ENCODE measurements around the gene C1QTNF2. TPM values are rescaled to one million over a fixed set of nuclear protein-coding genes. Genes with fewer than 3 reads are reported as not detected.

C1QTNF2 gene
- total and polyA plus RNA-seq, 2 of the 4 experiments (the other 2 are of a cell fraction), result 0.72 to 1.2 TPM

DNA sequence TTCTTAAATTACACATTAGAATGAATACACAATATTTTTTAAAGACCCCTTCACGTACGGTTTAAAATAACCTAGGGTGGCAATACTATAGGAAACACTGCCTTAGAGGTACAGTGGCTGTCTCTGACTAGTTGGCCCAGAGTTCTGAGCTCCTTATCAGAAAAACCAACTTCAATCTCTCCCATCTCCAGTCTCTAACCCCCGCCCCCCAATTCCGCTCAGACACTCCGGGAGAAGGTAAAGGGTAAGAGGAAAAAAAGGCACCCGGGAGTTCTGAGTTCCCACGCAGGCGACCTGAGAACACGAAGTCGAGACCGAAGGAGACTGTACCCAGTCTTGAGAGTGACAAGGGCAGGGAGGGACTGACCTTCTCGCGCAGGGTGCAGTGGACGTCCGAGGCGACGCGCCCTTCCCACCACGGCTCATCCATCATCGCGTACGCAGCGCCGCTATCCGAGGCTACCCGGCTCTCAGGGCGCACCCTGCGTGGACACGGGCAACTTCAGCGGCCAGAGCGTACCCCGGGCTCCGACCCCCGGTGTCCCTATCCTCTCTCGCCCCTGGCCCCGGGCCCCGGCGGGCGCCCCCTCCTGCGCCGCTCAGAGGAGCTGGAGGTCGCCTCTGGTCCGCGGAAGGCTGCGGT, 58.8 kb downstream of the C1QTNF2 start:
- no peak for DNase-seq
- in situ Hi-C loops (cut with MboI; ENCODE audit: low sequenced_read_pairs) (no loop called here), dilution Hi-C loops (cut with HindIII; ENCODE audit: low sequenced_read_pairs, unreplicated experiment) (no loop called here), intact Hi-C loops (cut with micrococcal nuclease) (no loop called here)
- H3K4me3 ChIP-seq (ENCODE audit: insufficient read depth, low read depth, low read length), result peak overlapping the region; percentile 91
- no peak overlapping the region for H2BK120ac ChIP-seq (ENCODE audit: low read depth, low read length)
- H4K20me1 ChIP-seq (ENCODE audit: insufficient read depth, low read length), result no peaks in the 10 kb centered on the region
- no TSS peak for BruUV-seq (replicated peaks)
- no peak overlapping the region for H2BK20ac ChIP-seq (ENCODE audit: low read depth, low read length)
- H4K5ac ChIP-seq (ENCODE audit: low read depth, low read length), result 0 out of 2 replicates have a peak overlapping the region, but pooled peaks have one; percentile 4
- peak overlapping the region; percentile 65 to 69; a peak in 2 of 4 replicates for H4K8ac ChIP-seq (ENCODE audit: low read depth in 2 of 2, low read length in 2 of 2)
- WGBS, 2 experiments (ENCODE audit: extremely low coverage in 2 of 2, insufficient read length in 1 of 2), result 2% methylated on average over 19 of the region's 45 CpGs; no CpG with 5 or more reads in 1 of the 2 experiments
- H3K56ac ChIP-seq (ENCODE audit: extremely low read depth, insufficient read depth, low read length), result peak overlapping the region; percentile 41; the same call in 1 of the 2 replicates
- H3K18ac ChIP-seq (ENCODE audit: low read depth, low read length), result no peak overlapping the region; the same call in 1 of the 2 replicates
- H3K14ac ChIP-seq (replicated peaks; ENCODE audit: low read depth, low read length), result peak overlapping the region; percentile 48
- peak overlapping the region; percentile 19; the same call in 1 of the 2 replicates for H3K4ac ChIP-seq (ENCODE audit: low read depth, low read length)
- no peak overlapping the region; the same call in 1 of the 2 replicates for H3K27ac ChIP-seq (ENCODE audit: insufficient read depth, low read length)
- no peak overlapping the region for H2BK15ac ChIP-seq (ENCODE audit: low read depth, low read length)
- no peak overlapping the region for H2BK5ac ChIP-seq (ENCODE audit: low read depth, low read length, poor library complexity, severe bottlenecking)
- no peaks in the 10 kb centered on the region for H3K9me3 ChIP-seq (ENCODE audit: control insufficient read depth, insufficient read depth, low read length)
- no peaks in the 10 kb centered on the region; the same call in 1 of the 2 replicates for H3K27me3 ChIP-seq (ENCODE audit: control insufficient read depth, insufficient read depth, low read length)
- POLR2A ChIA-PET (ENCODE audit: unreplicated experiment), result interaction anchor here (0.5 kb wide), 1 partner anchor 110 kb away, joined by 3 read pairs; the partner anchor contains the start of gene PTTG1
- 0 out of 2 replicates have a peak overlapping the region, but pooled peaks have one; percentile 63 for H3K23ac ChIP-seq (ENCODE audit: low read depth, low read length)
- peaks cover 13 to 30% of the 10 kb centered on the region in 2 experiments for H3K79me1 ChIP-seq (ENCODE audit: low read depth in 1 of 2, low read length in 2 of 2)
- CTCF ChIA-PET, result interaction anchor here (0.6 kb wide), 1 partner anchor 37 kb away, joined by 3 read pairs; no protein-coding TSS in a partner anchor
- no peak for TF ChIP-seq RCOR1 (IDR thresholded peaks at IDR 0.05; ENCODE audit: insufficient replicate concordance, low read length)
- TF ChIP-seq NFE2L2 (IDR thresholded peaks at IDR 0.05; ENCODE audit: low read depth, low read length), result no peak
- no peak for TF ChIP-seq RAD21 (IDR thresholded peaks at IDR 0.05; ENCODE audit: low read length)
- no peak for TF ChIP-seq SMC3 (IDR thresholded peaks at IDR 0.05; ENCODE audit: low read depth, low read length)
- TF ChIP-seq, protein P1, sequence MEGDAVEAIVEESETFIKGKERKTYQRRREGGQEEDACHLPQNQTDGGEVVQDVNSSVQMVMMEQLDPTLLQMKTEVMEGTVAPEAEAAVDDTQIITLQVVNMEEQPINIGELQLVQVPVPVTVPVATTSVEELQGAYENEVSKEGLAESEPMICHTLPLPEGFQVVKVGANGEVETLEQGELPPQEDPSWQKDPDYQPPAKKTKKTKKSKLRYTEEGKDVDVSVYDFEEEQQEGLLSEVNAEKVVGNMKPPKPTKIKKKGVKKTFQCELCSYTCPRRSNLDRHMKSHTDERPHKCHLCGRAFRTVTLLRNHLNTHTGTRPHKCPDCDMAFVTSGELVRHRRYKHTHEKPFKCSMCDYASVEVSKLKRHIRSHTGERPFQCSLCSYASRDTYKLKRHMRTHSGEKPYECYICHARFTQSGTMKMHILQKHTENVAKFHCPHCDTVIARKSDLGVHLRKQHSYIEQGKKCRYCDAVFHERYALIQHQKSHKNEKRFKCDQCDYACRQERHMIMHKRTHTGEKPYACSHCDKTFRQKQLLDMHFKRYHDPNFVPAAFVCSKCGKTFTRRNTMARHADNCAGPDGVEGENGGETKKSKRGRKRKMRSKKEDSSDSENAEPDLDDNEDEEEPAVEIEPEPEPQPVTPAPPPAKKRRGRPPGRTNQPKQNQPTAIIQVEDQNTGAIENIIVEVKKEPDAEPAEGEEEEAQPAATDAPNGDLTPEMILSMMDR (conservative IDR thresholded peaks at IDR 0.05; ENCODE audit: low read depth, low read length), result no peak
- no peak for TF ChIP-seq MXI1 (IDR thresholded peaks at IDR 0.05; ENCODE audit: borderline replicate concordance, low read depth, low read length)
- TF ChIP-seq POLR2A (IDR thresholded peaks at IDR 0.05; ENCODE audit: low read depth, low read length), result no peak
- no peak for TF ChIP-seq FOS (IDR thresholded peaks at IDR 0.05; ENCODE audit: low read depth, low read length)
- TF ChIP-seq CHD1 (IDR thresholded peaks at IDR 0.05; ENCODE audit: low read depth, low read length), result no peak
- TF ChIP-seq, protein P2, sequence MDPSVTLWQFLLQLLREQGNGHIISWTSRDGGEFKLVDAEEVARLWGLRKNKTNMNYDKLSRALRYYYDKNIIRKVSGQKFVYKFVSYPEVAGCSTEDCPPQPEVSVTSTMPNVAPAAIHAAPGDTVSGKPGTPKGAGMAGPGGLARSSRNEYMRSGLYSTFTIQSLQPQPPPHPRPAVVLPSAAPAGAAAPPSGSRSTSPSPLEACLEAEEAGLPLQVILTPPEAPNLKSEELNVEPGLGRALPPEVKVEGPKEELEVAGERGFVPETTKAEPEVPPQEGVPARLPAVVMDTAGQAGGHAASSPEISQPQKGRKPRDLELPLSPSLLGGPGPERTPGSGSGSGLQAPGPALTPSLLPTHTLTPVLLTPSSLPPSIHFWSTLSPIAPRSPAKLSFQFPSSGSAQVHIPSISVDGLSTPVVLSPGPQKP (IDR thresholded peaks at IDR 0.05; ENCODE audit: borderline replicate concordance, low read depth, low read length), result no peak
- TF ChIP-seq, protein P3, sequence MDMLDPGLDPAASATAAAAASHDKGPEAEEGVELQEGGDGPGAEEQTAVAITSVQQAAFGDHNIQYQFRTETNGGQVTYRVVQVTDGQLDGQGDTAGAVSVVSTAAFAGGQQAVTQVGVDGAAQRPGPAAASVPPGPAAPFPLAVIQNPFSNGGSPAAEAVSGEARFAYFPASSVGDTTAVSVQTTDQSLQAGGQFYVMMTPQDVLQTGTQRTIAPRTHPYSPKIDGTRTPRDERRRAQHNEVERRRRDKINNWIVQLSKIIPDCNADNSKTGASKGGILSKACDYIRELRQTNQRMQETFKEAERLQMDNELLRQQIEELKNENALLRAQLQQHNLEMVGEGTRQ (IDR thresholded peaks at IDR 0.05; ENCODE audit: low read depth, low read length), result no peak
- TF ChIP-seq BHLHE40 (IDR thresholded peaks at IDR 0.05; ENCODE audit: low read depth, low read length), result no peak
- peaks cover 9% of the 10 kb centered on the region for H3K36me3 ChIP-seq (ENCODE audit: control insufficient read depth, insufficient read depth, low read length)
- peak overlapping the region; percentile 73 for H2AK9ac ChIP-seq (replicated peaks; ENCODE audit: low read depth, low read length, poor library complexity)
- H4K91ac ChIP-seq (ENCODE audit: insufficient read depth, low read depth, low read length), result no peak overlapping the region
- peak overlapping the region; percentile 56 for H3K9ac ChIP-seq (ENCODE audit: low read depth, low read length)
- peaks cover 5% of the 10 kb centered on the region; the same call in 1 of the 2 replicates for H3K9me1 ChIP-seq (ENCODE audit: insufficient read depth, low read length)
- H3K4me1 ChIP-seq (ENCODE audit: control insufficient read depth, insufficient read depth, low read length), result peaks cover 2% of the 10 kb centered on the region; the same call in 1 of the 2 replicates
- H2AK5ac ChIP-seq (ENCODE audit: low read depth, low read length), result no peak overlapping the region
- peak; percentile 59 for ATAC-seq (ENCODE audit: low read depth)
- peak overlapping the region; percentile 94 for H3K4me2 ChIP-seq (ENCODE audit: low read depth, low read length)
- H2AFZ ChIP-seq (replicated peaks; ENCODE audit: low read length, poor library complexity), result peak overlapping the region; percentile 96
